ENCODE data around the gene PPP1R14D. TPM values are rescaled to one million over a fixed set of nuclear protein-coding genes. Genes with fewer than 3 reads are reported as not detected.

Gene PPP1R14D
- total RNA-seq, 1 experiment from 2014 or later: 0.64 TPM

DNA sequence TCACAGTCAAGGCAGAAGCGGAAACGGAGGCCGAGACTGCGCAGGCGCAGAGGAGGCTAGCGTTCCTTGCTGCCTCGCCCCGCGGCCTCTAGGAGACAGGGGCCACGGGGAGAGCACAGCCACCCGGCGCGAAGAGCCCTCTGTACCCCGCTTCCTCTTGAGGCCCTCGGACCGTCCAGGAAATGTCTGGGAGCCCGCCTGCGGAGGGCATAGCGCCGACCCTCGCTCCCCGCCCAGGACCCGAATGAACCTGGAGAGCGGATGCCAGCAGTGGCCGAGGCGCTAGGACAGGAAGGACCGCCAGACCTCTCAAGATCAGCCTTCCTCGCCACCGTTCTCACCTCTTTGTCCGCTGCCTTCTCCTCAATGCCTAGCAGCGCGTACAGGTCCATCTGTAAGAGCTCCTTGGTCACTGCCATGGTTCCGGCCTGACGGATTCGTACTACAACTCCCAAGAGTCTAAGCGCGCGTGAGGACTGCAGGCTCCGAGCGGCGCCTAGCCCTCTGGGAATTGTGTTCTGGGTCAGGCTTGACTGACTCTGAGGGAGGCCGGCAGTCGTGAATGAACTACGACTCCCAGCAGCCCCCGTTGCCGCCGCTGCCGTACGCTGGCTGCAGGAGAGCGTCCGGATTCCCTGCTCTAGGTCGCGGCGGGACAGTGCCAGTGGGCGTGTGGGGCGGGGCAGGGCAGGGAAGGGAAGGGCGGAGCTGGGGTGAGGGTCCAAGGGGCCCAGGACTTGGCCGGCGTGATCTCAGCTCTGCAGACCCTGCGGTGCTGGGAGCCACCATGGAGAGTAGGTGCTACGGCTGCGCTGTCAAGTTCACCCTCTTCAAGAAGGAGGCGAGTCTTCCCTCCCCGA, 21.2 kb downstream of the PPP1R14D start, which contains the start of the genes DNAJC17 and ZFYVE19:
Gene DNAJC17 (minus strand): TSS at position 446 of the 860 bp plus-strand sequence. CDS start 27 bp downstream, at position 419.
Gene ZFYVE19 (plus strand): TSS at position 62 of the 860 bp plus-strand sequence. CDS start 501 bp downstream, at position 563.
- intact Hi-C loops (cut with micrococcal nuclease; ENCODE audit: unreplicated experiment): no loop called here
- H3K4me1 ChIP-seq (ENCODE audit: control insufficient read depth, insufficient read depth, low read length): peaks cover 10% of the 10 kb centered on the region
- CTCF ChIA-PET: interaction anchor here (0.6 to 2.0 kb wide), 4 partner anchors 25 to 85 kb away, joined by 3 to 4 read pairs (median 4); no protein-coding TSS in a partner anchor
- no peaks in the 10 kb centered on the region for H3K36me3 ChIP-seq (ENCODE audit: control insufficient read depth, insufficient read depth, low read length)
- no peaks in the 10 kb centered on the region for H3K9me3 ChIP-seq (ENCODE audit: control insufficient read depth, insufficient read depth, low read depth, low read length)
- DNase-seq (ENCODE audit: low read depth, low spot score): peak; percentile 90
- H3K27me3 ChIP-seq (ENCODE audit: control insufficient read depth, insufficient read depth, low read length): no peaks in the 10 kb centered on the region
- TSS peak; percentile 90 for BruUV-seq (replicated peaks)
- H3K4me3 ChIP-seq (ENCODE audit: low read depth in 2 of 2, low read length in 2 of 2): peak within 1 kb of the TSS; percentile 86 to 90
- POLR2A ChIA-PET: interaction anchor here (0.6 kb wide), 1 partner anchor 113 kb away, joined by 3 read pairs; no protein-coding TSS in a partner anchor
- in situ Hi-C loops (cut with HindIII; ENCODE audit: low pct_unique_long_range_greater_than_20kb, low sequenced_read_pairs): no loop called here
- TF ChIP-seq, protein P1, sequence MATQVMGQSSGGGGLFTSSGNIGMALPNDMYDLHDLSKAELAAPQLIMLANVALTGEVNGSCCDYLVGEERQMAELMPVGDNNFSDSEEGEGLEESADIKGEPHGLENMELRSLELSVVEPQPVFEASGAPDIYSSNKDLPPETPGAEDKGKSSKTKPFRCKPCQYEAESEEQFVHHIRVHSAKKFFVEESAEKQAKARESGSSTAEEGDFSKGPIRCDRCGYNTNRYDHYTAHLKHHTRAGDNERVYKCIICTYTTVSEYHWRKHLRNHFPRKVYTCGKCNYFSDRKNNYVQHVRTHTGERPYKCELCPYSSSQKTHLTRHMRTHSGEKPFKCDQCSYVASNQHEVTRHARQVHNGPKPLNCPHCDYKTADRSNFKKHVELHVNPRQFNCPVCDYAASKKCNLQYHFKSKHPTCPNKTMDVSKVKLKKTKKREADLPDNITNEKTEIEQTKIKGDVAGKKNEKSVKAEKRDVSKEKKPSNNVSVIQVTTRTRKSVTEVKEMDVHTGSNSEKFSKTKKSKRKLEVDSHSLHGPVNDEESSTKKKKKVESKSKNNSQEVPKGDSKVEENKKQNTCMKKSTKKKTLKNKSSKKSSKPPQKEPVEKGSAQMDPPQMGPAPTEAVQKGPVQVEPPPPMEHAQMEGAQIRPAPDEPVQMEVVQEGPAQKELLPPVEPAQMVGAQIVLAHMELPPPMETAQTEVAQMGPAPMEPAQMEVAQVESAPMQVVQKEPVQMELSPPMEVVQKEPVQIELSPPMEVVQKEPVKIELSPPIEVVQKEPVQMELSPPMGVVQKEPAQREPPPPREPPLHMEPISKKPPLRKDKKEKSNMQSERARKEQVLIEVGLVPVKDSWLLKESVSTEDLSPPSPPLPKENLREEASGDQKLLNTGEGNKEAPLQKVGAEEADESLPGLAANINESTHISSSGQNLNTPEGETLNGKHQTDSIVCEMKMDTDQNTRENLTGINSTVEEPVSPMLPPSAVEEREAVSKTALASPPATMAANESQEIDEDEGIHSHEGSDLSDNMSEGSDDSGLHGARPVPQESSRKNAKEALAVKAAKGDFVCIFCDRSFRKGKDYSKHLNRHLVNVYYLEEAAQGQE (IDR thresholded peaks at IDR 0.05; ENCODE audit: insufficient read depth in 1 of 2, low read depth in 2 of 2, low read length in 1 of 2): 0 out of 4 replicates have a peak, but pooled peaks of 1 of the 2 experiments have one; percentile 5
- TF ChIP-seq TCF7L2 (IDR thresholded peaks at IDR 0.05; ENCODE audit: low read depth, low read length) (peak; percentile 49; the same call in 1 of the 2 replicates), SIN3A (IDR thresholded peaks at IDR 0.05; ENCODE audit: borderline replicate concordance, insufficient read depth, low read depth, low read length) (no peak; the same call in 1 of the 2 replicates), POLR2AphosphoS5 (IDR thresholded peaks at IDR 0.05; ENCODE audit: low read depth, low read length) (peak; percentile 62)
- H3K27ac ChIP-seq (ENCODE audit: low read length): peak within 1 kb of the TSS; percentile 94
- peak; percentile 99 for ATAC-seq

DNA sequence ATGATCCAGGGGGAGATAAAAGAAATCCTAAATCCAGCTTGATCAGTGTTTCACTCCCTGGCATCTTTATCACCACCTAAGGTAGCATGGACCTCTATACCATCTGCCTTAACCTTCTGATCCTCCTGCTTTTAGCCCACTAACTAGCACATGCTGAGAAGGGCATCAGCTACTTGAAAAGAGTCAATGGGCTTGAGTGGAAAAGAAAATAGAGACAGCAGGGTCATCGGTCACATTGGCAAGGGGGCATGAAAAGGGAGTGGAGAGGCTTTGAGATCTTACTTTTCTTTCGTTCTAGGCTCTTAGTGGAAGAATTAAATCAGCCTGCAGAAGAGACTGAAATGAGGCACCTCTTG, 21.9 kb downstream of the PPP1R14D start:
- Histone ChIP-seq H3K4me1 (ENCODE audit: control insufficient read depth, insufficient read depth, low read length) (peaks cover 10% of the 10 kb centered on the region), H3K36me3 (ENCODE audit: control insufficient read depth, insufficient read depth, low read length) (no peaks in the 10 kb centered on the region), H3K4me3 (ENCODE audit: low read depth in 2 of 2, low read length in 2 of 2) (peak overlapping the region; percentile 86 to 90), H3K27me3 (ENCODE audit: control insufficient read depth, insufficient read depth, low read length) (no peaks in the 10 kb centered on the region), H3K27ac (ENCODE audit: low read length) (peak overlapping the region; percentile 94), H3K9me3 (ENCODE audit: control insufficient read depth, insufficient read depth, low read depth, low read length) (no peaks in the 10 kb centered on the region)
- TF ChIP-seq SIN3A (IDR thresholded peaks at IDR 0.05; ENCODE audit: borderline replicate concordance, insufficient read depth, low read depth, low read length): no peak
- no peak for TF ChIP-seq POLR2AphosphoS5 (IDR thresholded peaks at IDR 0.05; ENCODE audit: low read depth, low read length)
- TF ChIP-seq TCF7L2 (IDR thresholded peaks at IDR 0.05; ENCODE audit: low read depth, low read length): no peak
- TF ChIP-seq, protein P2, sequence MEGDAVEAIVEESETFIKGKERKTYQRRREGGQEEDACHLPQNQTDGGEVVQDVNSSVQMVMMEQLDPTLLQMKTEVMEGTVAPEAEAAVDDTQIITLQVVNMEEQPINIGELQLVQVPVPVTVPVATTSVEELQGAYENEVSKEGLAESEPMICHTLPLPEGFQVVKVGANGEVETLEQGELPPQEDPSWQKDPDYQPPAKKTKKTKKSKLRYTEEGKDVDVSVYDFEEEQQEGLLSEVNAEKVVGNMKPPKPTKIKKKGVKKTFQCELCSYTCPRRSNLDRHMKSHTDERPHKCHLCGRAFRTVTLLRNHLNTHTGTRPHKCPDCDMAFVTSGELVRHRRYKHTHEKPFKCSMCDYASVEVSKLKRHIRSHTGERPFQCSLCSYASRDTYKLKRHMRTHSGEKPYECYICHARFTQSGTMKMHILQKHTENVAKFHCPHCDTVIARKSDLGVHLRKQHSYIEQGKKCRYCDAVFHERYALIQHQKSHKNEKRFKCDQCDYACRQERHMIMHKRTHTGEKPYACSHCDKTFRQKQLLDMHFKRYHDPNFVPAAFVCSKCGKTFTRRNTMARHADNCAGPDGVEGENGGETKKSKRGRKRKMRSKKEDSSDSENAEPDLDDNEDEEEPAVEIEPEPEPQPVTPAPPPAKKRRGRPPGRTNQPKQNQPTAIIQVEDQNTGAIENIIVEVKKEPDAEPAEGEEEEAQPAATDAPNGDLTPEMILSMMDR (IDR thresholded peaks at IDR 0.05): no peak
- TF ChIP-seq, protein P1 (IDR thresholded peaks at IDR 0.05; ENCODE audit: insufficient read depth in 1 of 2, low read depth in 2 of 2, low read length in 1 of 2): no peak
- in situ Hi-C loops (cut with HindIII; ENCODE audit: low pct_unique_long_range_greater_than_20kb, low sequenced_read_pairs): no loop called here
- intact Hi-C loops (cut with micrococcal nuclease; ENCODE audit: unreplicated experiment): no loop called here
- ATAC-seq (no peak), DNase-seq (ENCODE audit: low read depth, low spot score) (no peak)
- POLR2A ChIA-PET: interaction anchor here (0.6 kb wide), 1 partner anchor 88 kb away, joined by 5 read pairs; no protein-coding TSS in a partner anchor
- BruUV-seq (replicated peaks): no TSS peak
- CTCF ChIA-PET: interaction anchor here (0.6 to 2.0 kb wide), 4 partner anchors 24 to 85 kb away, joined by 3 to 4 read pairs (median 4); no protein-coding TSS in a partner anchor
